Right lobe of liver (tissue), 6 donors: Measurements from ENCODE around the gene AHNAK2. TPM values are rescaled to one million over a fixed set of nuclear protein-coding genes. Genes with fewer than 3 reads are reported as not detected.

Source experiments
- ATAC-seq, 4 donors: fragments of 200-7000 bp; cut with Tn5 transposase; one replicate each; pipeline ENCODE4 v1.9.1; 2020; ENCODE audit warnings: mild to moderate bottlenecking in 4 of 4, moderate library complexity in 4 of 4
- DNase-seq, 3 donors: peaks; one replicate each; pipeline ENCODE4 v3.0.0-alpha.2; 2020
- H3K27ac ChIP-seq, 3 donors: fragments of 200-600 bp; one replicate each; pipeline ENCODE4 v1.8.0; 2022
- H3K27me3 ChIP-seq, 2 donors: fragments of 200-600 bp; one replicate each; pipeline ENCODE4 v1.8.0; 2022
- H3K36me3 ChIP-seq, 4 donors: fragments of 200-600 bp; sonication (generic) in 1 of 4; one replicate each; pipeline versions ENCODE4 v1.5.1 to v1.8.0; 2017 to 2022; ENCODE audit warnings: control low read depth in 1 of 4
- H3K4me1 ChIP-seq, 4 donors: fragments of 200-600 bp; sonication (generic) in 1 of 4; one replicate each; pipeline versions ENCODE4 v1.5.1 to v1.8.0; 2017 to 2022; ENCODE audit warnings: control low read depth in 1 of 4
- H3K4me3 ChIP-seq, 3 donors: fragments of 200-600 bp; one replicate each; pipeline ENCODE4 v1.8.0; 2022
- H3K9me3 ChIP-seq, 4 donors: fragments of 200-600 bp; sonication (generic) in 1 of 4; one replicate each; pipeline versions ENCODE4 v1.5.1 to v1.8.0; 2017 to 2022; ENCODE audit warnings: control low read depth in 1 of 4
- CTCF ChIP-seq, 4 donors: fragments of 200-600 bp in 3 of 4; fragments of 450-650 bp in 1 of 4; IDR thresholded peaks; one replicate each; pipeline versions ENCODE4 v1.5.1 to v1.8.0; 2016 to 2022; ENCODE audit warnings: antibody characterized with exemption in 4 of 4, mild to moderate bottlenecking in 2 of 4
- POLR2A ChIP-seq: fragments of 450-650 bp; IDR thresholded peaks from one replicate; pipeline ENCODE4 v1.6.1; 2017; ENCODE audit warnings: antibody characterized with exemption, mild to moderate bottlenecking
- WGBS: methylation state at CpG from one replicate; pipeline ENCODE4 v1.1.6; 2018; ENCODE audit warnings: low coverage, low lambda C conversion rate; ENCODE audit not compliant: insufficient coverage; ENCODE audit errors: missing lambda C conversion rate; 5-methylcytosine and 5-hydroxymethylcytosine counted together
- intact Hi-C, 2 donors: fragments of 100-400 bp; cut with DNase I; formaldehyde crosslinking; loops; one replicate each; pipeline versions ENCODE4 v1.11.2 to v1.14.1; 2022
- total RNA-seq, 6 experiments: library from RNA; depleted of rRNA in 2 of 6; stranded (reverse); fragments of >200 nt in 2 of 6; fragmentation: NEBNext Ultra II Directional in 3 of 6; extraction: Animal tissue kit (Norgen Biotek cat#: 25700) in 3 of 6; gene quantifications; one replicate each; pipeline versions ENCODE4 v1.1.0 to v1.2.4, GENCODE V29; 2016 to 2023
- donor health status: DM: no; HTN: yes; CAD: no.
- donor health status: DM: no; HTN: no; CAD: no.
- donor health status: DM: no; HTN: no; CAD: no.
- donor health status: DM: no; HTN: yes; CAD: no.
- donor health status: DM: no; HTN: yes; CAD: no.

The AHNAK2 gene
- total RNA-seq, 6 experiments from 2014 or later, result 2.1 to 12.2 (median 4.6) TPM

GRCh38 chr14:105025429-105025828 is 47.3 kb upstream of the AHNAK2 start:
- ATAC-seq (no peak), DNase-seq (no peak)
- intact Hi-C loops, result no loop called here
- Histone ChIP-seq H3K4me3 (no peak overlapping the region), H3K36me3 (no peaks in the 10 kb centered on the region), H3K4me1 (peaks cover 0 to 8% (median 2%) of the 10 kb centered on the region in 4 donors), H3K27ac (no peak overlapping the region), H3K27me3 (no peaks in the 10 kb centered on the region), H3K9me3 (no peaks in the 10 kb centered on the region)
- no peak for TF ChIP-seq CTCF (IDR thresholded peaks at IDR 0.05)
- TF ChIP-seq POLR2A, result no peak
- WGBS, result 75% methylated on average over 4 of the region's 6 CpGs

GRCh38 chr14:105023791-105024480 is 45.8 kb upstream of the AHNAK2 start:
- intact Hi-C loops, result no loop called here
- DNase-seq (no peak), ATAC-seq (no peak)
- no peaks in the 10 kb centered on the region for H3K36me3 ChIP-seq
- H3K9me3 ChIP-seq, result no peaks in the 10 kb centered on the region
- no peak overlapping the region for H3K4me3 ChIP-seq
- no peak for TF ChIP-seq CTCF (IDR thresholded peaks at IDR 0.05)
- no peak for TF ChIP-seq POLR2A
- H3K27ac ChIP-seq, result no peak overlapping the region
- H3K27me3 ChIP-seq, result no peaks in the 10 kb centered on the region
- WGBS, result 76% methylated on average over 3 of the region's 4 CpGs
- peaks cover 0 to 11% (median 2%) of the 10 kb centered on the region in 4 donors for H3K4me1 ChIP-seq

GRCh38 chr14:105023144-105023543 is 45.0 kb upstream of the AHNAK2 start:
- intact Hi-C loops, result no loop called here
- H3K9me3 ChIP-seq, result no peaks in the 10 kb centered on the region
- DNase-seq (no peak), ATAC-seq (no peak)
- TF ChIP-seq POLR2A, result no peak
- no peak for TF ChIP-seq CTCF (IDR thresholded peaks at IDR 0.05)
- H3K27me3 ChIP-seq, result no peaks in the 10 kb centered on the region
- peaks cover 0 to 11% (median 2%) of the 10 kb centered on the region in 4 donors for H3K4me1 ChIP-seq
- no peaks in the 10 kb centered on the region for H3K36me3 ChIP-seq
- 54% methylated on average over 11 of the region's 11 CpGs for WGBS
- H3K4me3 ChIP-seq, result no peak overlapping the region
- no peak overlapping the region for H3K27ac ChIP-seq

- no peak overlapping the region for H3K4me3 ChIP-seq
- H3K4me1 ChIP-seq, result peaks cover 0 to 11% (median 2%) of the 10 kb centered on the region in 4 donors
- no peaks in the 10 kb centered on the region for H3K27me3 ChIP-seq
- no peak for DNase-seq
- intact Hi-C loops, result no loop called here
- WGBS, result 65% methylated on average over 2 of the region's 2 CpGs
- no peaks in the 10 kb centered on the region for H3K9me3 ChIP-seq
- no peak for ATAC-seq
- TF ChIP-seq POLR2A, result no peak
- TF ChIP-seq CTCF (IDR thresholded peaks at IDR 0.05), result no peak
- H3K27ac ChIP-seq, result no peak overlapping the region
- H3K36me3 ChIP-seq, result no peaks in the 10 kb centered on the region
Measured at GRCh38 chr14:105022276-105022670, 44.1 kb upstream of the AHNAK2 start.
